HG03095 (cell line): Measurements from ENCODE around the gene SLC5A12.

ENCODE experiments used
- ATAC-seq: cut with Tn5 transposase; IDR thresholded peaks from one replicate; pipeline ENCODE4 v1.9.1; 2021; ENCODE audit warnings: moderate library complexity; ENCODE audit not compliant: unreplicated experiment

SLC5A12 gene

GRCh38 chr11:26721948-26722475, at the start of gene SLC5A12:
SLC5A12 (minus strand) TSS chr11:26722060; CDS start chr11:26721714, 346 bp downstream.
- no peak for ATAC-seq

GRCh38 chr11:26769027-26769426, 47.2 kb upstream of the SLC5A12 start:
- no peak for ATAC-seq

- no peak for ATAC-seq
Observed at GRCh38 chr11:26767060-26767459, 45.2 kb upstream of the SLC5A12 start.

GRCh38 chr11:26765323-26765722, 43.5 kb upstream of the SLC5A12 start:
- ATAC-seq, result no peak

GRCh38 chr11:26764825-26765224, 43.0 kb upstream of the SLC5A12 start:
- ATAC-seq, result no peak

- no peak for ATAC-seq
Observed at GRCh38 chr11:26764315-26764714, 42.5 kb upstream of the SLC5A12 start.

- ATAC-seq, result peak; percentile 80
Observed at GRCh38 chr11:26762089-26762488, 40.2 kb upstream of the SLC5A12 start.

- ATAC-seq, result no peak
Observed at GRCh38 chr11:26761361-26761809, 39.5 kb upstream of the SLC5A12 start.

- no peak for ATAC-seq
Observed at GRCh38 chr11:26757995-26758394, 36.1 kb upstream of the SLC5A12 start.

- ATAC-seq, result no peak
Observed at GRCh38 chr11:26755762-26756161, 33.9 kb upstream of the SLC5A12 start.

GRCh38 chr11:26753723-26754504, 32.1 kb upstream of the SLC5A12 start:
- peak; percentile 60 for ATAC-seq

- ATAC-seq, result no peak
Observed at GRCh38 chr11:26749927-26750326, 28.1 kb upstream of the SLC5A12 start.

GRCh38 chr11:26743622-26744021, 21.8 kb upstream of the SLC5A12 start:
- ATAC-seq, result no peak

GRCh38 chr11:26742966-26743365, 21.1 kb upstream of the SLC5A12 start:
- ATAC-seq, result no peak

- no peak for ATAC-seq
Observed at GRCh38 chr11:26741036-26741435, 19.2 kb upstream of the SLC5A12 start.

GRCh38 chr11:26739366-26740073, 17.7 kb upstream of the SLC5A12 start:
- ATAC-seq, result no peak

- no peak for ATAC-seq
Observed at GRCh38 chr11:26734691-26735090, 12.8 kb upstream of the SLC5A12 start.

GRCh38 chr11:26731084-26731456, 9.2 kb upstream of the SLC5A12 start:
- no peak for ATAC-seq

GRCh38 chr11:26730414-26731083, 8.7 kb upstream of the SLC5A12 start:
- no peak for ATAC-seq

- ATAC-seq, result no peak
Observed at GRCh38 chr11:26729284-26729683, 7.4 kb upstream of the SLC5A12 start.

- no peak for ATAC-seq
Observed at GRCh38 chr11:26726960-26727359, 5.1 kb upstream of the SLC5A12 start.
